ENCODE results near the gene RCN1.
"Not testable (repeated sequence)": the region's sequence is repeated elsewhere in the genome, so short reads cannot be mapped to it uniquely, and the experiment has no call there.

The RCN1 gene

GRCh38 chr11:32113200-32113919 lies 22.5 kb downstream of the RCN1 start:
- no peak for DNase-seq (ENCODE audit: low read depth)

- no peak for DNase-seq (ENCODE audit: low read depth)
Observed at GRCh38 chr11:32113920-32114203, 23.0 kb downstream of the RCN1 start.

DNA sequence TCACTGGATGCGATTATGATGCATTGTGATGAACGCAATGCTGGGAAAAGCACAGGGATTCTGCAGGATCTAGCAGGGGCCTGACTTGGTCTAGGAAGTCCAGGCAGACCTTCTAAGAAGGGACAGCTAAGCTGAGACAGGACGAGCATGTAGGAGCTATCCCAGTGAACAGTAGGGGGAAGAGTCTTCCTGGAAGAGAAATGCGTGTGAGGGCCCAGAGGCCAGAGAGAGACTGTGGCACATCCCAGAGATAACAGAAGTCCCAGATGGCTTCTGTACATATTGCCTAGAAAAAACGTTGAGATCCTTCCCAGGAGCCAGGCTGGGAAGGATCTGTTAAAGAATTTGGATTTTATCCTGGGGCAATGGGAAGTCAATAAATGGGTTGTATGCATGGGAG lies 24.6 kb downstream of the RCN1 start:
- no peak for DNase-seq (ENCODE audit: low read depth)

GRCh38 chr11:32116668-32117067 lies 25.8 kb downstream of the RCN1 start:
- DNase-seq (ENCODE audit: low read depth), result no peak

- no peak for DNase-seq (ENCODE audit: low read depth)
Observed at GRCh38 chr11:32118025-32118974, 27.4 kb downstream of the RCN1 start.

DNA sequence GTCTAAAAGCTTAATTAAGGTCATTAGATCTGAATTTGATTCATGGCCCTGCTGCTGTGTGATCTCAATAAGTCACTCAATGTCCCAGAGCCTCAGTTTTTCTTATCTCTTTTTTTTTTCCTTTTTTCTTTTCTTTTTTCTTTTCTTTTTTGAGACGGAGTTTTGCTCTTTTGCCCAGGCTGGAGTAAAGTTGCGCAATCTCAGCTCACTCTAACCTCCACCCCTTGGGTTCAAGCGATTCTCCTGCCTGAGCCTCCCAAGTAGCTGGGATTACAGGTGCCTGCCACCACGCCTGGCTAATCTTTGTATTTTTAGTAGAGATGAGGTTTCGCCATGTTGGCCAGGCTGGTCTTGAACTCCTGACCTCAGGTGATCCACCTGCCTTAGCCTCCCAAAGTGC lies 28.3 kb downstream of the RCN1 start:
- DNase-seq (ENCODE audit: low read depth), result not testable (repeated sequence)

- DNase-seq (ENCODE audit: low read depth), result no peak
Observed at GRCh38 chr11:32121012-32121411, 30.1 kb downstream of the RCN1 start.

DNA sequence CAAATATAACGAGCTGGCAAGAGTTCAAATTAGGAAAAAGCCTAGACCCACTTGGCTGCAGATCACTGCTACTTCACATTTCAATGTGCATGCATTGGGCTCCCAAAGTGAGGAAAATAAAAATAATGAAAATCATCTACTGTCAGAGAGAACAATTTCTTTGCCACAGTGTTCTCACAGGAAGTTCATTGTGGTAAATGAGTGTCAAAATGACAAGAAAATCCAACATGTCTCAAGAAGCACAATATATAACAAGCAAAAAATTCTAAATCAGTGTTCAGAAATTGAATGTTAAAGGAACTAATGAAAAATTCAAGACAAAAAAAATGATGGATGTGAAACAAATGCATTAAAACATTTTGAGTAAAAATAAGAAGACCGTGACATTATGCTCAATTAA lies 31.3 kb downstream of the RCN1 start:
- no peak for DNase-seq (ENCODE audit: low read depth)

- DNase-seq (ENCODE audit: low read depth), result no peak
Observed at GRCh38 chr11:32131321-32131720, 40.4 kb downstream of the RCN1 start.

- DNase-seq (ENCODE audit: low read depth), result no peak
Observed at GRCh38 chr11:32136657-32137056, 45.8 kb downstream of the RCN1 start.

GRCh38 chr11:32137263-32137662 lies 46.4 kb downstream of the RCN1 start:
- DNase-seq (ENCODE audit: low read depth), result no peak

DNA sequence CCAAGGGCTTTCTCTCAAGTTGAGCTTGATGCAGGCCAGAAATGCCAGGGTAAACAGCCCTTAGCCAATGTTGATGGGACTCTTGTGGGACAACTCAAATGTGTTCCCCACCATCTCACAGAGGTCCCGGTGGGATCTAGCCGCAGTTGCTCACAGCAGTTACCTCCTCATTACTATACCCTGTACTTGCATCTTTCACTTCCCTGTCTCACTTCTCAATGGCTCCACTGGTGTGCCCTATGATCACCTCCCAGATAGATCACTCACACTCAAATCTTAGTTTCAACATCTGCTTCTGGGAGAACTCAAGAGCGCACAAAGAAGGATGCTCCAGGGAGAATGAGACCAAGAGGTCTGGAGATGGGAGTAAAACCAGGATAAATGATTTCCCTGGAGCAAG lies 47.0 kb downstream of the RCN1 start:
- no peak for DNase-seq (ENCODE audit: low read depth)

DNA sequence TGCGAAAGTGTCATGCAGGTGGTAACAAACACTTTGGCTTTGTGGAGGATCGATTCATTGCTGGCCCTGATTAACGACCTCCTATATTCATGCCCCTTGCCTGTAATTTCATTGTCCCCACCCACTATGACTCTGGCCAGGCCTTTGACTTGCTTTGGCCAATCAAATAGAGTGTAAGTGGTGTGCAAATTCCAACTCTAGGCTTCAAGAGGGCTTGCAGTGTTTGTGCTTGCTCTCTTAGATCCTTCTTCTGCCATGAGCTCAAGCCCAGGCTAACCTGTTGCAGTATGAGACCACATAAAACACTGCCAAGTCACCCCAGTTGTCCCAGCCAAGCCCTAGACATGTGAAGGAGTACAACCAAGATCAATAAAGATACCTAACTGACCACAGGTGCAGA lies 48.0 kb downstream of the RCN1 start:
- no peak for DNase-seq (ENCODE audit: low read depth)

DNA sequence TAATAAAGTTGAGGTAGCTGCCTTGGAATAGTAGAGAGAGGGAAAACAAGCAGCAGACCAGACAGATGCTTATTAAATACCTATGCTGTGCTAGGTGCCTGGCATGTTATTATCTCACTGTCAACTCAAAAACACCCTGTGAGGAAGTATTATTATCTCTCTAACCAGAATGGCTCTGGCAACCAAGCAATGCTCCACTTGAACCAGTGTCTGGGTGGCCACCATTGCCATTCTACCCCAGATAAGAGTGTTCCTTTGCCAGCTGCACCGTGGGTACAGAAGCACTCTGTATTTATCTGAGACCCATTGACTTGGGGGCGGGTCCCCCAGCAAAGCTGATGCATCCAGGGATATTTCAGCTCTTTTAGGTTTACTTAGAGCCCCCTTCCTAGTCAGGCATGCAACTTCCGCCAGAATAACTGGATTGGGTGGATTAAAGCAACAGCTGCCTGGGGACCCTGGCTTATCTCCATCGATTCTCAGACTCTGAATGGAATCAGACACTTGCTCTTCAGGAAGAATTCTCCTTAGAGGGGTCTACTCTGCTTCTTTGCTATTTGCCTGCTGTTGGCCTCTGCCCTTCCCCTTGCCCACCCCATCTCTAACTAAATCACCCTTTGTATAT lies 49.1 kb downstream of the RCN1 start:
- DNase-seq (ENCODE audit: low read depth), result no peak

DNA sequence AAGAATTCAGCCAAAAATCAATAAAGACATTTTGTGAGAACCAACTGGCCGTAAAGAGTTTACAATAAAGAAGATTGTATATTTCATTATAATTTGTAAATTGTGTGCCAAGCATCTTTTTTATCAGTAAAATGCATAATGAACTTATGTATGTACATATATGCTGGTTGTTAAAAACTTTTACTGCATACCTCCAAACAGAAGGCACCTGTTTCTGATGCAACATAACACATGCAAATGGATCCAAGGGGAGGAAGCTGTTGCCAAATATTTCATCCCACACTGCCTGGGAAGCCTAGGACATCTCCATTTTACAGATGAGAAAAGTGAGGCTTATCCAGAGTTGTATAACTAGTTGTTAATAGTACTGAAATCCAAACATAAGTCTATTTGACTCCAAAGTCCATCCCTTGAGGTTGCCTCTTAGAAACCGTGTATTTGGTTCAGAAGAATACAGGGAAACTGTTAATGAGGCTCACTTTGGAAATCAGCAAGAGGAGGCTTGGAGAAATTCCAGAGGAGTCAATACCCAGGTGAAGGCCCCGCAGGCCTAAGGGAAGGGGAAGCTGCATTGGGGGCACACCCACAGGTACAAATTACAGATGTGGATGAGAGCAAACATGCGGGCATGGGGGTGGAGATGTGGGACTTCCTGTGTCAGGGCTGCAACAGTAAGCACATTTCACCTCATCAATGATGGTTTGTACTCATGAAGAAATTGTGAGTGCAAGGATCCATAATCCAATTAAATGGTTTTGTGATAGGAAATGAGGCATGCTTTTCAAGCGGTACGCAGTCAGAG lies 51.1 kb downstream of the RCN1 start:
- DNase-seq (ENCODE audit: low read depth), result no peak

- DNase-seq (ENCODE audit: low read depth), result no peak
Observed at GRCh38 chr11:32143378-32143777, 52.5 kb downstream of the RCN1 start.

- DNase-seq (ENCODE audit: low read depth), result no peak
Observed at GRCh38 chr11:32145282-32145681, 54.4 kb downstream of the RCN1 start.

DNA sequence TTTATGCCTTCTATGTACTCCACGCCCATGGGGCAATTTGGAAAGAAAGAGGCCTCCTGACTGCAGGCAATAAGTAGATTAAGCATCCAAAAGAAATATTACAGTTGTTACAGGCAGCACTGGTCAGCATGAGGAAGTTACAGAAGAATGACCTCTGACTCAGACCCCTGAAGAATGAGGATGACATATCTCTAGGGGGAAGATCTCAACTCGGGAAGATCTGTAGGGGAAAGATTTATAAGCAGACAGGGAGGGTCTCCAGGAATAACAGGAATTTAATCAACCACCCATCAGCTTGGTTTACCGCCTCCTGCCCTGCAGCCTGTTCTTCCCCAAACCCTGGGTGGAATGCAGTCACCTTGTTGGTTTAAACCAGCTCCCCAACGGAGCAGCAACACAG lies 58.0 kb downstream of the RCN1 start:
- no peak for DNase-seq (ENCODE audit: low read depth)

- no peak for DNase-seq (ENCODE audit: low read depth)
Observed at GRCh38 chr11:32149748-32150147, 58.9 kb downstream of the RCN1 start.

GRCh38 chr11:32151027-32151426 lies 60.2 kb downstream of the RCN1 start:
- no peak for DNase-seq (ENCODE audit: low read depth)

- no peak for DNase-seq (ENCODE audit: low read depth)
Observed at GRCh38 chr11:32152216-32152615, 61.3 kb downstream of the RCN1 start.

- DNase-seq (ENCODE audit: low read depth), result no peak
Observed at GRCh38 chr11:32152821-32153220, 61.9 kb downstream of the RCN1 start.

Data from activated T-cell treated with anti-CD3 and anti-CD28 coated beads for 24 hours (primary cell).